HG02763 (cell line): ENCODE data around the gene RELN.

Source experiments
- ATAC-seq: cut with Tn5 transposase; IDR thresholded peaks from one replicate; pipeline ENCODE4 v1.9.1; 2021; ENCODE audit warnings: mild to moderate bottlenecking, moderate library complexity; ENCODE audit not compliant: unreplicated experiment

Gene RELN

DNA sequence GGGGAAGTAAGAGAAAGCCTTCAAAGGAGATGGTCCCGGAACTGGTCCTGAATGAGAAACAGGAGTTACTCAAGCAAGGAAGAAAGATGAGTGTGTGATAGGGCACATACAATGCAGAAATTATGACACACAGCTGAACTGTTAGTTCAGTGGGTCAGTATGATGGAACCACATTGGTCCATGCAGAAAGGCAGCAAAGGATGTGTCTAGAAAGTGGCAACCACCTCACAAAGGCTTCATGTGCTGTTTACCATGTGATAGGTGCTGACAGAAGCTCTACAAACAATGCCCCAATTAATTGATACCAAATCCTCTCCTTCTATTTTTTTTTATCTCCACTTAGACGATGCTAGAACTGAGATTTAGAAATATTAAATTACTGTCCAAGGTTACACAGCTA is 258.3 kb downstream of the RELN start:
- no peak for ATAC-seq

DNA sequence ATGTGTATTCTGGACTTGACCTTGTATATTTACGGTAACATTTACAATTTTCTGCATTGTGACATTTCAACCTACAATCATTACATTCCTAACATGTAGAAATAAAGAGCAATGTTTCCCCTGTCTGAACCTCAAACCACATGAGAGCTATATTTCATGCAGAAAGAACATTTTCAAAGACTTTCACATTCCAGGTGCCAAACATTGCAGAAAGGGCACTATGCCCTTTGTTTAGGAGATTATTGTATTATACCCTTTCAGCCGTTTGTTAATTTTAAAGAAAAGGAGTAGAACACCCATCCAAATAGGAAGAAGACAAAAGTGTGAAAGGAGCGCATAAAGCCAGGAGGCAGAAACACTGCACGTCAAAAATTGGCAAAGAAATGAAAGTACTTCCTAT is 260.4 kb downstream of the RELN start:
- no peak for ATAC-seq

DNA sequence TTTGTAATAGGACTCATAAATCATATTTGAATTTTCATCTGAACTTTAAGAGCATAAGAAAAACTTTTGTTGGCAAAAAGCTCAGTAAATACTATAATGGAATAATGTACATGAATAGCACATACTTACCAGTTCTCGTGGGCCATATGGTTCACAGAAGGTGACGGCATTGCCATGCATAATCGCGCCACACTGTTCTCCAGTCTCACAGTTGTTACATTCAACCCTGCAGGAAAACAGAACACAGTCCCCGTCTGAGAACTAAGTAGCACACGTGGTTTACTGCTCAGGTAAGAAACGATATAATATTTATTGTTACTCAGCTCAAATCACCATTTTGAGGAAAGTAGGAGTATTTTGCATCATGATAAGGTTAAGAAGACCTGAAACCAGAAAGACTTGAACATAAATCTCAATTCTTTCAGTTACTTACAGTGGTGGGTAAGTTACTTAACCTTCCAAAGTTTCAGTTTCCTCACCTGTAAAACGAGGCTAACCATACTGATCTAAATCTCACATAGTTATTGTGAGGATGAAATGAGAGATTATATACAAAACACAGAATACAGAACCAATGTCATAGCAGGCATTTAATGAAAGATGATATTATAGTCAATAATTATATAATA is 261.4 kb downstream of the RELN start:
- ATAC-seq: no peak

DNA sequence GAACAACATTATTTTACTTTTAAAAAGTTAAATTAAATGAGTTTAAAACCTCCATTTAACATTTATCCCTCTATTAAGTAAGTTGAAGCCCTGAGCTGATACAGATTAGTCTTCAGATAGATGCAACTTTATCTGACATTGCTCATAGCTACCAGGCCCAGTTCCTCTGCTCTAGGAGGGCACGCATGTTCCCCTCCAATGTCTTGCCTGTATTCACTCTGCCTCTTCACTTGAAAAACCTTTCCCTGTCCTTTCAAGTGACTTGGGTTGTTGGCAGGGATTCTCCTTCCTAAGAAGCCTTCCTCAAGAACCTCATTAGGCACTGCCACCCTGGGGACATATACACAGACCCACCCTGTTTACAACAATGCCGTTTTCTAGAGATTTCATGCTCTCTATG is 270.4 kb downstream of the RELN start:
- ATAC-seq: no peak

DNA sequence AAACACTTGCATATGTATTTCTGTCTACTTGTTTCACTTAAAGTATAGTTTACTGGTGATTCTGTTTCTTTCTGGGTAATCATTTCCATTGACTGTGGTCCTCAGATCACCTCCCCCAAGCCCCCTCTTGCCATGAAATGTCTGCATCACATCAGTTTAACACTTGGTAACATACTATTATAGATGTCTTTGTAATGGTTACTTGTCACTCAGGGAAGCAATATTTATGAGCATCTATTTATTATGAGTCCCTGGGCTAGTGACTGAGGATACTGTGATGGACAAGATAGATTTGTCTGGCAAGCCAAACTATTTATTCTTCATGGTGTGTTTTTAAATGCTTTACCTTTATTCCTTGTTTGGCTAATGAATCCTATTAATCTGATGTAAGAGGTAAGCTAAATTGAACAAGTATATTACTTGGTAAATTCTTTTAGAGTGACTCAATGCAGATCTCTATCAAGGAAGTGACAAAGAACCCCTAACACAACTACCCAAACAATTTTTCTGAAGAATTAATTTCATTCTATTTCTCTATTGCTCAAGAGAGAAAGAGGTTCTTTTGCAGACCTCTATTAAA is 270.9 kb downstream of the RELN start:
- no peak for ATAC-seq

DNA sequence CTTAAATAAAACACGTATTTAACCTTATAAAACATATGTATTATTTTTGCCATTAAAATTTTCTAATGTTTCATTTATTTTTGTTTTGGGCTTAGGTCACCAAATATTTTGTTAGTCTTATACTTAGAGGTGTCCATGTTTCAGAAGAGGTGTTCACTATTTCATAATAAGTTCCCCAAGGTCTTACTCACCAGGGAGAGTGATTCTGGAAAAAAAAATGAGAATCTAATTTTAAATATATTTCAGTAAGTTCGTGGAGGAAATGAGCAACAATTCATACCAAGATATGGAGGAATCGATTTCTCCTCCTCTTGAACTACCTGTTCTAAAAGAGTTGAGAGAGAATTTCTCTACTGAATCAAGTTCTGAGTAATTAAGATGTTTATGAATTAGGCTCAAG is 271.9 kb downstream of the RELN start:
- ATAC-seq: no peak

DNA sequence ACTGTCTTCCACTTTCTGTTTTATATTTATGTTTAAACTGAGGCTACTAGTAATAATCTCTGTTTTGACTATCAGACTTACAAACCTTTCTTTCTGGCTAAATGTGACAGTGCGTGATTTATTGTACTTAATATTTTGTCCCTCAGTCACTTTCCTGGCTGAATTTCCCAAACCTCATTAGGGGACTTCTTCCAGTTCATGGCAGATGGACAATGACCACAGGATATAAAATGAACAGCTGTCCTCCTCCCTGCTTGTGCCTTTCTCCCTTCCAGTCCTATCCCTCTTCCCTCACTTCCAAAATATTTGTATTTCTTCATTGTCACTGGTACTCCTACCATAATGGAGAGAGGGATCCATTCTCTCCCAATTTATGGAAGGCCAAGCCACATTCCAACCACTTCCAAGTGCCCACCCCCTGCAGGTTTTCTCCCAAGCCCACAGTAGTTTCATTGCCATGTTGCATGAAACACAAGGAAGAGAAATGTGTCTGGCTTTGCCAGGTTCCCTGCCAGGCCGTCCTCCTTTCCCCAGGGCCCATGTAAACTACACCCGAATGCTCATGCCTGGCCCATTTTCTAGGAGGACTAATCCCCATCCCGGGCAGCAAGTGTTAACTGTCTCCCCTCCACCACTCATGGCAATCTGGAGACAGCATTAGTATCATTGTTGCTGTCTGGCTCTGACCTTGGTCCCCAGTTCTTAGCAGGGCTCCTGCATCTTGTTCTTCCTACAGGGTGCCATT is 273.9 kb downstream of the RELN start:
- ATAC-seq: no peak

DNA sequence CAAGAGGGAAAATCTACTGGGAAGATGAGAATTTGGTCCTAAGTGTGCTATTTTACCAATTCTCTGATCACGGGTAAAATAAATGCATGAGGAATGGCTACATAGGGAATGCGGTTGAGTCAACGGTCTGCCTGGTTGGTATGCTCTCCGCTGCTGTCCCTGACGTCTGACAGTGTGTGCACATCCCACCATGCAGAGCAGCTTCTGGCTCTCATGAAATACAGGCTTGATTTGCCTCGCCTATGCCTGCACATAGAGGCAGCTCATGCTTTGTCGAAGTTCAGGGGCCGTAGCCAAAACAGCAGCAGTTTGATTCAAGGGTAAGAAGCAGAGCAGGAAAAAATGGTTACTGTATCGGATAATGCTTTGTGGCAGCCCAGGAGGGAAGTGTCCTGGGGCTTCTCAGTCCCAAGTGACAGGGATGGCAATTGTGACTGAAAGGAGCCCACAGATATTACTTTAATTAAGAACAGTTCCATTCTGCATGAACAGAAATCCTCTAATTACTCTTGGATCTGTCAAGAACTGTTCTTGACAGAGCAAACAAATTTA is 275.0 kb downstream of the RELN start:
- no peak for ATAC-seq

DNA sequence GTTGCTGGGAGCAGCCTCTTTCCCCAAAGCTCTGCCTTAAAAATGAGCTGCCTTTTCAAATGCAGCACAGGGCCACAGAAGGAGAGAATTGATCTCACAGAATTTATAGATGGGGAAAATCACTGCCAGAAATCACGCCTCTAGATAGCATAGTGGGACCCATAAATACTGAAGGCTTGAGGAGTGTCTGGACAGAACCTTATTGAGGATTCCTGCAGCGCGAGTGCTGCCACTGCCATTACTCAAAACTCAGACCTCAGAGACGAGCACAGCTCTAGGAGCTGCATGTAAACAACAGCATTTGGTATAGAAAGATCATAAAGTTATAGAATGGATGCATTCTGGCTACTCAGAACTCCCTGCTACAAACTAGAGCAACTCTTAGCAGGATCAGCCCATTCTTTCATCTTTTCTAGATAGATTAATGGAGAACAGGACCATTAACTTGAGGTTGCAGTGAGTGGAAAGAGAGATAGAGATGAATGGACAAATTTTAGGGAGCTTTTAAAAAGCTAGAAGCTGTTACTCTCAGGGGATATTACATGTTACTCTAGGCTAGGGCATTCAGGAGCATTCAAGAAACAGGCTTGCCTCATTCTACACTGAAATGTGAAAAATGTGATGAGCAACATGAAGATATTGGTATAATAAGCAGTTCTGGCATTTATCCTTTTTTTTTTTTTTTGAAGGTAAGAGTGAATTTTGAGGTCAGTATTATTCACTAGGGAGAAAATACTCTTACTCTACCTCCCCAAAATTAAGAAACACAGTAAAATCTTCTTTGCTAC is 276.3 kb downstream of the RELN start:
- ATAC-seq: no peak

DNA sequence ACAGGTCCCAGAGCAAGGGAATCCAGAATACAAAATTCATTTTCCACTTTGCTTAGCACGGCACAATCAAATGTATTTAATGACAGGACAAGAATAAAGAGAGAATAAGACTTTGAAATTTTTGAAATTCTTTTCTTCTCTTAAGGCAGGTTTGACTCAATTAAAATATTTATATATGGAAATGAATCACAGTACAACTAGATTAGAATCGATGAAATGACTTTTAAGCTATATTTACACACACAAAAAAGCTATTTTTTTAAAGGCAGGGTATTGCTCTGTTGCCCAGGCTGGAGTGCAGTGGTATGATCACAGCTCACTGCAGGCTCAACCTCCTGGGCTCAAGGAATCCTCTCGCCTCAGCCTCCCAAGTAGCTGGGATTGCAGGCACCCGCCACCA is 278.0 kb downstream of the RELN start:
- ATAC-seq: no peak

DNA sequence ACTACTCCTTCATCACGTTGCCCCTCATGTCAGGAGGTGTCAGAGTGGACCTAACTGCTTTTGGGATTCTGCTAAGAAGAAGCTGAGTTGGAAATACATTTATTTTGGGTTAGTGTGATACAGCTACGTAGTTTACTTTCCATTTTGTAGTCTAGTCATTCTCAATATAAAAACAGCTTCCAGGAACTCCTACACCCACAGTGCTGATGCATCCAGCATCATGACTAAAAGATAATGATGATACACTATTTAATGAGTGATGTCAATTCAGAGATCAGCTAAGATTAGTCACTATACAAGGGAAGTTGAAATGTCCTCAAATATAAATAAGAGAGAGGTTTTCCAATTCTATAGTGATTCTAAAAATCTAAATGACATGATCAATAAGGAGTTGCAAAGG is 279.2 kb downstream of the RELN start:
- ATAC-seq: no peak

DNA sequence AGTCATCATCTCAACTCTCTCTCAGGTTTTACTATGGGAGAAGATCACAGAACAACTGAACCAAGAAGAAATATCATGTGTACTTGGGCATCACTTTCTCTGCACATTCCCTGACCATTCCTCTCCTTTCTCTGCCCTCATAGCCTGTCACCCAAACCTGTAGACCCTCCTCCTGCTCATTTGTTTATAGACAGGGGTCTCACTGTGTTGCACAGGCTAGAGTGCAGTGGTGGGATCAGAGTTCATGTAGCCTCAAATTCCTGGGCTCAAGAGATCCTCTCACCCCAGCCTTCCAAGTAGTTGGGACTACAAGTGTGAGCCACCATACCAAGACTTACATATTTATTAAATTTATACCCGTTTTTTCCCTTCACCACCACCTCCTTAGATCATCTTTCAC is 282.7 kb downstream of the RELN start:
- ATAC-seq: no peak

DNA sequence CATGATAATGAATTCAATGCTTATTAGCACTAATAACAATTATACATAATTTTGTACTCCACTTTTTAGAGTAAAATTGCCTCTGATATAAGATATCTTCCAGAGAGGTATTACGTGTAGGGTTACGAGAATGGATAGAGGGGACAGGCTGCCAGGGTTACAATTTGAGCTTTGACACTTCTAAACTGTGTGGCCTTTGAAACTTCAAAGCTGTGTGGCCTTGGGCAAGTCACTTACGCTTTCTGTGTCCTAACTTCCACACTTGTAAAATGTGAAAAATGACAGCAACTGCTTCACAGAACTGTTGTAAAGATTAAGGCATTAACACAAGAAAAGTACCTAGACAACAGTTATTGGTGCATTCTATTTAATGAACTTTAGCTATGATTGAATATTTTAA is 283.9 kb downstream of the RELN start:
- no peak for ATAC-seq

DNA sequence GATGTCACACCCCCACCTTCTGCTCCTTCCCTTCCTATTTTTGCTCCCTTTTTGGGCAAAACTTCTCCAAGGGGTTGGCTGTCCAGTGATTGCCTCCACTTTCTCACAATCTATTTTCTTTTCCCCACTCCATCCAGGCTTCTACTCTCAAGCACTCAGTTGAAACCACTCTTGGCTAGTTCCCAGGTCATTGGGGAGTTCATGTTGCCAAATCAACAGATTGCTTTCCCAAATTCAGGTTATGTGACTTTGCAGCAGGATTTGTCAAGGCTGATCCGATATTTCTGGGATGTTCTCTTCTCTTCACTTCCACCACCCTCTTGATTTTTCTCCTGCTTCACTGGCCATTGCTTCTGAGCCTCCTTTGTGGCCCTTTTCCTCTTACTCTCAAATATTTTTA is 284.8 kb downstream of the RELN start:
- ATAC-seq: no peak

DNA sequence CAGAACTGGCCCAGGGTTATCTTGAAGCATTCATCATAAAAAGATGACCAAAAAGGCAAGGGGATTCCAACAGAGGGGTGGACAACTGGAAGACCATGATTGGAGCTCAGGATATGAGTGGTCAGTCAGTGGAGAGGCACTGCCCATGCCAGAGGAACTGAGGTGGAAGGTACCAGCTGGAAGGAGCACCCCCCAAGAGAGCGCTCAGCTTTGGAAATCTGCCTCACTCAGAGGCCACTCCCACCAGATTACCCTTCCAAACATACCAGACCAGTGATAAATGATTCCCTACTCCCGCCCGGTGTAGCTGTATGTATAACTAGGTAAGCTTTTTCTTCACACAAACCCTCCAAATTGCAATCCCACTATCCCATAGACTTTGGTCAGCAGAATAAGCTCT is 286.5 kb downstream of the RELN start:
- no peak for ATAC-seq

DNA sequence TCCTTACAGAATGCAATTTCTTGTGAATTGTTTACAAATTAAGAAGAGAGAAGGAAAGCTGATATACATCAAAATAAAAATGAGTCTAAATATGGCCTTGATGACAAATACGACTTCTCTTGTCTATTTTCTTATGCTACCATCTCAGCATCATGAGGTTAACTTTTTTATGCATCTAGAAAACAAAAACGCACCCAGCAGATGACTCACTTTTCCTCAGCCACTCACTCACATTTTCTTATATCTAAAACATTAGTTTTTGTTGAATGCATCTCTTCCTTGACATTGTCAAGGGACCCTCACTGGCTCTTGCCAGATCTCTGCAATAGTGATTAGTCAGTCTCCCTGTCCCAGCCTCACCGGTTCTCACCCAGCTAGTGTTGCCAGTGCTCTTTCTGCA is 287.0 kb downstream of the RELN start:
- ATAC-seq: no peak

DNA sequence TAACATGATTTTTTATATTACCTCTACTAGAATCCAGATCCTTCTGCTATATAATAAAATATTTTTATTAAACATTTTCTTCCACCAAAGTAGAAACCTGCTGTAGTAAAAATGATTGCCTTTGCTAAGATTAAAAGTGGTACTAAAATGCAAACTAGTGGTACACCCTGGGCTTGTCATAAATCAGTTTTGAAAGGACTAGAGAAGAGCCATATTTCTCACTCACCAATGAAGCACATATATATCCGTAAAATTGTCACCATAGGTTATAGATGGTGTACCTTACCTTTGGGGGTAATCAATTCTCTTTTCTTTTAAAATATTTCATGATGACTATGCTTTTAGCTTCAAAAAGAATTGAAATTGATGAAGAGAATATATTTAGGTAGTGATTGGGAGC is 290.4 kb downstream of the RELN start:
- no peak for ATAC-seq

DNA sequence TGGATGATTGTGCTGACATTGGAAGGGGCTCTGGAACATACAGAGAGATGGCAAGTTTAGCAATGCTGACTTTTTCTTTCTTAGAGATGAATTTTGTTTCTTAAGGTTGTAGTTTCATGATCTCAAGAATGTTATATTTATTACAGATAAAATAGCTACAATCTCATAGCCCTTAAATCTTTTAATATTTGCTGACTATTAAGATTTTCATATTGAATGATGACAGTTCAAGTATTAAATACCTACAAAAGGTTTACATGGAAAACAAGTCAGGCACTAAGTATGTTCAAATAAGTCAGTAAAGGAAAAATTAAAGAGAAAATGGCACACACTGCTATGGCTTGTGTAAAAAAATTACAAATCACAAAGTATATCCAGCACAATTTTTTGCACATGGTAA is 291.4 kb downstream of the RELN start:
- no peak for ATAC-seq

DNA sequence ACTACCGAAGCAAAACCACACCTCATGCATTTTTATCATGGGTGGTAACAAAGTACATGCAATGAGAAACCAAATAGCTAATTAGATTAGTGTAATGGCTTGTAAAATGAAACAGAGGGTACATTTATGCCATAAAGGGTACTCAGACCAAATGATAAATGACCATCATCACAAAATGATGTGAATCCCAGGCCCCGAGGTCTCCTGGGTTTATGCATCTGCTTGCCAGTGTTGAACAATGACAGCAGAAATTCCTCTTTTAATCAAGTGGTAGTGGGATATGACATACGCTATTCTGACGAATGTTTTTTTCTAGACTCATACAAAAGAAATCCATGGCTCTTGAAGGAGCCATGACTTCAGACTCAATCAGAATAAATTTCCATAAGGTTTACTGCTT is 293.9 kb downstream of the RELN start:
- ATAC-seq: no peak

DNA sequence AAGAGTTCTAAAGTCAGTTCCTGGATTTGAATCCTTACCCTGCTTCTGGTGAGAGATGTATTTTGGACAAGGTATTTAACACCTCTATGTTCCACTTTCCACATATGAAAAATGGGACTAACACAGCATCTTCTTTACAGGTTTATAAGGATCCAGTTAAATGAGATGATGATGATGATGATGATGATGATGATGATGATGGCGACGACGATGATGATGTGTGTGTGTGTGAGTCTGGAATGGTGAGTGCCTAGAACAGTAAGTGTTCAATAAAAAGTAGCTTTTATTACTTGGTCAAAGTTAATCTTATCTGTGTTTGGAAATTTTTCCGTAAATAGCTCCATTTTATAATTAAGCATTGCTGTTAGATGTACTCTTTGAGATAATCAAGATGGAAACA is 295.2 kb downstream of the RELN start:
- ATAC-seq: no peak

DNA sequence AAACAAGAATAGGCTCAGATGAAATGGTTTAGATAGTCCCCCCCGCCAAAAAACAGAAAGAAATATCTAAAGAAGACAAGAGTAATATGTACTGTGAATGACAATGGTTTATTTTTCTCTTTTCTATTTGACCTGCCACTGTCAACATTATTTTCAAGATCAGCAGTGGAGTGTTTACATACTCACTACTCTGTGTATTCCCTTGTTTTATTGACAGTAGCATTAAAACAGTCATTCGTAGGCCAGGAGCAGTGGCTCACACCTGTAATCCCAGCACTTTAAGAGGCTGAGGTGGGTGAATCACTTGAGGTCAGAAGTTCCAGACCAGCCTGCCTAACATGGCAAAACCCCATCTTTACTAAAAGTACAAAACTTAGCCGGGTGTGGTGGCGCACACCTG is 298.2 kb downstream of the RELN start:
- ATAC-seq: no peak
